Activated naive CD4-positive, alpha-beta T cell (primary cell): ENCODE data around the gene TGFB1I1.
"Not testable (repeated sequence)": the region's sequence is repeated elsewhere in the genome, so short reads cannot be mapped to it uniquely, and the experiment has no call there.

Source experiments
- DNase-seq, 4 experiments: peaks; one replicate each; lab custom pipeline; 2025; lab: John Stamatoyannopoulos, UW

Gene TGFB1I1

DNA sequence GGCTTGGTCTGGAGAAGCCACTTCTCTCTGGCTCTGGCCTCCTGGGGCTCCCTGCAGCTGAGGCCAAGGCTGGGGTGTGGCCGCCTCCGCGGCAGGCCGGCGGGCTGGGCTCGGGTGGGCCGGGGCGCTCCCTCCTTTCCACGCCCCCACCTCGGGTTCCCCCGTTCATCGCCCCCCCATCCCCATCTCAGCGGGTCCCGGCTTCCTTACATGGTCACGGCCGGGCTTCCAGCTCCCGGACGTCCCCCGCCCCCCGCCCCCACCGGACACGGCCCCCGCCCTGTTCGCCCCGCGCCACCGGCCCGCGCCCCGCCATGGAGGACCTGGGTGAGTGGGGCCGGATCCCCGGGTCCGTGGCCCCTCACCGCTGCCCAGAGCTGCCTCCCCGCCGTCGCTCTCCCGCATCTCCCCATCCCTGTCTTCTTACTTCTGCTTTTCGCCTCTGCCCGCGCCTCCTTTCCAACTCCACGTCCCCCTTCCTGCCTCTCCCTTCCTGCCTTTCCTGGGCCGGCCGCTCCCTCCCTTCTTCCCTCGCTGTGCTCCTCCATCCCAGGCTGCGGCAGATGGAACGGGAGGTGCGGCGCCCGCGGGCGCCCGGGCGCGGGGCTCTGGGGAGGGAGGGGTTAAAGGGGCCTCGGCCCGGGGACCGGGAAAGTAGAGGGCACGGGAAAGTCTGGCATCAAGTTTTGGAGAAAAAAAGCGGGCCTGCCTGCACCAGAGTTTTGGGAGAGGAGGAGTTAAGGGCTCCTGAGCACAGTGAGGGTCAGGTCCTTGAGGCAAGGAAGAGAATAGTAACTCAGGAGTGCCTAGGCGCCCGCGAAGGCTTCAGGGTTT, at the start of gene TGFB1I1:
Gene TGFB1I1 (plus strand): TSS at position 278 of the 834 bp plus-strand sequence. CDS start 37 bp downstream, at position 315.
- DNase-seq, result no peak

DNA sequence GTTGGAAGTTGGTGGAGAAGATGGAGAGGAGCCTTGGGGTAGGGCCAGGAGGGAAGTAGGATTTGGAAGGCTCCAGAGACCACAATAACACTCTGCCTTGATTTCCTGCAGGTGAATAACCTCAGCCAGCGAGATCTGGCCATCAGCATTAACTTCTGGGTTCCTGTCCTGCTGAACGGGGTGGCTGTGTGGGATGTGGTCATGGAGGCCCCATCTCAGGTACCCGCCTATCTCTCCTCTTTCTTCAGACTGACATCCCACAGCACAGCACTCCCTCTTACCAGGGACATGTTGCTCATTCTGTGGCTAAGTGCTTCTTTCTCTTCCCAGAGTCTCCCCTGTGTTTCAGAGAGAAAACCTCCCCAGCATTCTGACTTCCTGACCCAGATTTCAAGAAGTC, 48.7 kb upstream of the TGFB1I1 start:
- DNase-seq, result no peak

DNA sequence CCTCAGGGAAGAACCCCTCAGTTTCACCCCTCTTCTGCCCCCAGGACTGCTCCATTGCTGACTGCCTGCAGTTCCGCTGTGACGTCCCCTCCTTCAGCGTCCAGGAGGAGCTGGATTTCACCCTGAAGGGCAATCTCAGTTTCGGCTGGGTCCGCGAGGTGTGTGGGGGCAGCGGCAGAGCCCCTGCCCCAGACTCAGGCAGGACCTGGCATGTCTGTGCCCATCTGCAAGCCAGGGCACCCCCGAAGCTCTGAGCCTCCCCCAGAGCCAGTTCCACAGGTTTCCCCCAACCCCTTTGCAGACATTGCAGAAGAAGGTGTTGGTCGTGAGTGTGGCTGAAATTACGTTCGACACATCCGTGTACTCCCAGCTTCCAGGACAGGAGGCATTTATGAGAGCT, 48.2 kb upstream of the TGFB1I1 start:
- no peak for DNase-seq

DNA sequence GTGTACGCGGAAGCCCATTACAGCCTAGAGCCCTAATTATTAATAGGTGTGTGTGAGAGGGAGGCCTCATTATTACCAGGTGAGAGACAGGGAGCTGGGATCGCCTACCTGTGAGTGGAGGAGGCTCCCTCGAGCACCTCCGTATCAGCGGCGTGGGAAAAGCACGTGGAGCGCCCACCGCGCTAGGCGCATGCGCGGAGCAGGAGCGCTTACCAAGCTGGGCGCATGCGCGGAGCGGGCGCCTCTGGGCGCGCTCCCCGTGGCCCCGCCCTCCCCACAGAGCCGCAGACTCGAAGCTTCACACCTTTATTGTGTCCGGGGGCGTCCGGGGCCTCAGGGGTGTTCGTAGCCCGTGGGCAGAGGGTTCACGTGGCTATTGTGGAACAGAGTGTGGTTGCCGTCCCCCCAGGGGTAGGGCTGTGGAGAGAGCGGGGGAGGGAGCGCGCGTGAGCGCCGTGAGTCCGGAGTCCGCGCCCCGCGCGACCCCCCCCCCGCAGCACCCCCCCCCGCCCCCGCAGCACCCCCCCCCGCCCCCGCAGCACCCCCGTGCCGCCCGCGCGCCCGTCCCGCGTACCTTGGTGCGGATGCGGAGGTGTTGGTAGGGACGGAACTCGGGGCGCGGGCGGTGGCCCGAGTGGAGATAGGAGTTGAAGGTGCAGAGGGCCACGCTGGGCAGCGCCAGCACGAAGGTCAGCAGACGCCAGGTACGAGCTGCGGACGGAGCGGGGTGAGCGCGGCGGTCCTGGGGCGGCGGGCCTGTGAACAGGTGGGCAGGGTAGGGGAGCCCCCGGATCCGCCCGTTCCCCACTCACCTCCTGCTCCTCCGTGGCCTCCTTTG, 44.3 kb upstream of the TGFB1I1 start:
- DNase-seq, result peak; percentile 9 to 58 (median 22)

DNA sequence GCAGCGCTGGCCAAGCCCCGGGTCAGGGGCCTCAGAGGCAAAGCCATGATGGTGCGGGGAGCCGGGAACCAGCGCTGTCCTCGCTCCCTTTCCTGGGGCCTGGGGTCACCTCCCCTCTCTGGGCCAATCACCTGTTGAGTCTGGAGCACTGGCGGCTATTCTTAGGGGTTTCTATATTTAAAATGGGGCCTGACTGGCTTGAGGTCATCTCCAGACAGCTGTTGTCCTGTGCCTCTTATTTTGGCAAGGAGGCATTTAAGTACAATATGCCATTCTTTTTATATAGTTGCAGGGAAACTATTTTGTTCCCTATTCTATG, 43.7 kb upstream of the TGFB1I1 start, which contains the start of gene COX6A2:
Gene COX6A2 (minus strand): TSS at position 82 of the 319 bp plus-strand sequence. CDS start 35 bp downstream, at position 47.
- no peak for DNase-seq

DNA sequence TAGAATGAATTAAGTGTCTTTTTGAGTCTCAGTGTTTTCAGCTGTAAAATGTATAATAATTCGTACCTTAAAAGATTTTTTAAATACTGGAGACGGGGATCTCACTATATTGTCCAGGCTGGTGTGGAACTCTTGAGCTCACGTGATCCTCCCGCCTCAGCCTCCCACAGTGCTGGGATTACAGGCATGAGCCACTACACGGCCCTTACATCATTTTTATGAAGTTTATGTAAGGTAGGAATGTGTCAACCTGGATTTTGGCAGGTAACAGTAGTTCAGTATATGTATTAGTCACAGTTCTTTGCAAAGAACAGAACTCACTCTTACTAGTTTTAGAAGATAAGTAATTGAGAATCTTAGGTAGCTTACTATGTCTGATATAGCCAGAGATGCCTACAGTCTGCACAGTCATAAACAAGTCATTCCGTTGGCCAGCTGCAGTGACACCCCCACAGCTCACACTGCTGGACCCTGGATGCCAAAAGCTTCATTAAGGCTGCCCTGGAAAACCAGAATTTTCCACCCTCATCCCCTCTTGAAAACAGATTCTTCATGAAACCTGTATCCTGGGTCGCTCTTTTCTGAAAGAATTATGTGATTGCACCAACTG, 43.2 kb upstream of the TGFB1I1 start:
- no peak for DNase-seq

DNA sequence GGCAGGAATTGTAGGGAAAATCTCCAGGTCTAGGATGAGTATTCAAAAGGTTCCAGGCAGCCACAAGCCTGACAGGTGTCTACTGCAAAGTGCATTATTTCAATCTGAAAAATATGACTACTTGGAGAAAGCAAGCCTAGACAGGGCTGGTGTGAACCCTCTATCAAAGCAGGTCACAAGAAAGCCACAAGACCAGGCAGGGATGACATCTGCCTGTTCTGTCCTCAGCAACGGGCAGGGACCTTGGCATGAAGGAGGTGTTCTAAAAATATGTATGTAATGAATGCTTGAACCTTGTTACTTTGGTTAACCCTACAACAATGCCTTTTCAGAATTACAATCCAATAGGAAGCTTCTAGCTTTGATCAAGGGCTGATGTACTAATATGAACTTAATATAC, 42.6 kb upstream of the TGFB1I1 start:
- no peak for DNase-seq

DNA sequence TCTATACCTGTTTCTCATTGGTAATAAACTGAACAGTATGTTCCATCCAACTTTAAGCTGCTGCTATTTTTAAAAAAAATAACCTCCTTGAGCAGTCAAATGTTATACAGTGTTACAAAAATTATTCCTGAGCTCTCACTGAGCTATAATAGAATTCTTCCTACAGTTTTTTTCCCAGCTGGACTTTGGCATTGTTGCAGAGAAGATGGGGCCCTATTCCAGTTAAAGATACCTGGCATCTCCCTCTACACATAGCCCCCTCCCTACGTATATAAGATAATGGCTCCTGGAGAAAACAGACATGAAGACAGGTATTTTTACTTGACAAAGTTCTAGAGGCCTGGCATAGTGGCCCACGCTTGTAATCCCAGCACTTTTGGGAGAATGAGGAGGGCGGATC, 42.2 kb upstream of the TGFB1I1 start:
- no peak for DNase-seq

DNA sequence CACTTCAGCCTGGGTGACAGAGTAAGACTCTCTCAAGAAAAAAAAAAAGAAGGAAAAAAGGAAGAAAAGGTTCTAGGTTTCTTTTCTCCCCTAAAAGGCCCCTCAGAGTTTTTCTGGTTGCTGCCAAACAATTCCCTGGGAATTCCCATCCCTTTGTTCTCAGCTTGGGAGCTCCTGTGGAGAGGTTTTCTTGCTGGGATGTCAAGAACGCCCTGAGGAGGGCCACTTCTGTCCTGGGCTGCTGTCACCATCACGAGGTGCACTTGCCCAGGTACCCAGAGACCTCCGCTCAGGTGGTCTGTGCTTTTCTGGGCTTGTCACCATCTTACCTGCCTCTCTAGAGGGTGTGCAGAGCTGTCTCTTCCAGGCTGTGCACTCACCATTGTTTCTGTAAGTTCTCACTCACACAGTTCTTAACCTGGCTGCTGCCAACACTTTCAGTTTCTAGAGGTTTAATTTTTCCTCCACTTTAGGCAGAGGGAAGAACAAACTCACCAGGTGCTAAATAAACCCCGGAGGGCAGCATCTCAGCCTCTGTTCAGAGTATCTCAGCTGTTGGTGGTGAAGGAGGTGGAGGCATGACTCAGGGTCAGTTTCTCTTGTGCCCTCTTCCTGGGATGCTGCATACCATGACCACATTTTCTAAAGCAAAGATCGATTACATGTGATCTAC, 41.4 kb upstream of the TGFB1I1 start:
- DNase-seq, result no peak

DNA sequence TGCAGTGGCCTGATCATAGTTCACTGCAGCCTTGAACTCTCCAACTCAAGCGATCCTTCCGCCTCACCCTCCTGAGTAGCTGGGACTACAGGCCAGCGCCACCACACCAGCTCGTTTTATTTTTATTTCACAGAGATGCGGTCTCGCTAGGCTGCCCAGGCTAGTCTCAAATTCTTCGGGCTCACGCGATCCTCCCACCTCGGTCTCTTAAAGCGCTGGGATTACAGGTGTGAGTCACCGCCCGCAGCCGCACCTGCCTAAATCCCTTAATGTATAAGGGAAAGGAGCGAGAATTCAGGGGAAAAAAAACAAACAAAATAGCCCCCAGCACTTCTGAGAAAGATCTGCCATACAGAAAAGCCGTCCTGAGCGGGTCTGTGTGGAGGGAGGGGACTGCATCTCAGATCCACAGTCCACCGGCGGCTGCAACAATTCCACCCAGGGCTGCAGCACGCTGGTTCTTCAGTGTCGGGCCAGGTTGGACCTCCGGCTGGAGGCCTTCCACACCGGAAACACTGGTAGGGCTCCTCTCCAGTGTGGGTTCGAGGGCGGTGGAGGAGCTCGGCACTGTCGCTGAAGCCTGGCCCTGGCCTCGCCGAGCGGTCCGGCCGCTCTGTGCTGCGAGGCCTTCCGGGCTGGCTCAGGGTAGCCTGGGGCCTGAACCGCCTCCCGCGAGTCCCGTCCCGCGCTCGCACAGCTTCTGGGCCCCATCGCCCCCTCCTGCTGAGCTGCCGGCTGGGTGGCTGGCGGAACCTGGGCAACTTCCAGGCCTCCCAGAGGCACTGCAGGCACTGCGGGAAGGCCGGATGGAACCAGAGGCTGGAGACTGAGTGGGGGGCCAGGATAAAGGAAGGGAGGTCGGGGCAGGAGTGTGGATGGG, 36.4 kb upstream of the TGFB1I1 start:
- DNase-seq, result no peak

DNA sequence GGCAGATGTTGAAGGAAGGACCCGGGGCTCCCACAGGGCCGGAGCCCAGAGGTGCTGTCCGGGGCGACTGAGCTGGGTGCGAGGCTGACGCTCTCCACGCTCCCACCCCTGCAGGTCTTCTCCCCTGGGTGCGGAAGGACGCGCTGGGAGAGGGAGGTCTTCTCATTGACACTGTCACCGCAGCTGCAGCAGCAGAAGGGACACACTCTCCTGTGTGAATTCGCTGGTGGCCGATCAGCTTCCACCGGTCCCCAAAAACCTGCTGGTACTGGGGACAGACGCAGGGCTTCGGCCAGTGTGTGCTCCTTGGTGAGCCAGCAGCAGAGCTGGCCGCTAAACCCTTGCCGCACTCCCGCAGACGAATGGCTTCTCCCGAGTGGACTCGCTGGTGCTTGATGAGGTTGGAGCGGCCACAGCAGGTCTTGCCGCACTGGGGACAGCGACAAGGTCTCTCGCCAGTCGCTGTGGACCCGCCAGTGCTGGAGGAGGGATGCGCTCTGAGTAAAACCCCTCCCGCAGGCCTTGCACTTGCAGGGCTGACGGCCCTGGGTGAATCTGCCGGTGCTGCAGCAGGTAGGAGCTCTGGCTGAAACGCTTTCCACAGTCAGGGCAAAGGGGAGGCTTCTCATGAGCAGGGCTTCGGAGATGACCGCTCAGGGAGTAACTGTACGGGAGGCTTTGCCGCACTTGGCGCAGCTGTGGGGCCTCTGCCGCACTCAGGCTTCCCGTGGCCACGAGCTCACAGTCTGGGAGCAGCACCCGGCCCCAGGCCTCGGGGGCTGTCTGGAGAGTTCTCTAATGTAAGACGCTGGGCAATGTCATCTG, 35.5 kb upstream of the TGFB1I1 start:
- no peak for DNase-seq

DNA sequence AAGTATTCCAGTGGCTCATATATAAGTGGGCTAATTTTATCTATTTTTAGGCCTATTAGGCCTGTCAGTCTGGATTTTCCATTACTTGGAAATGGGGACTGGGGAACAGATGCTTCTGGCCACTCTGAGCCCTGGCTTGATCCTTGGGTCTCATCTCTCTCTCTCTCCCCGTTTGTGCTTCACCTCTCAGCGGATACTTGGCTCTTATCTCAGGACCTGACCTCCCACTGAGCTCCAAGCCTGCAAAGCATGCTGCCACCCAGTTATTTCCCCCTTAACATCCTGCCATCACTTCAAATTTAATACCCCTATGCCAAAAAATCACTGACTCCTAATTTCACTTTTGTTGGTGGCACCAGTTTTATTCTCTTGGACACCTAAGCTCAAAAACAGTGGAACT, 33.5 kb upstream of the TGFB1I1 start:
- no peak for DNase-seq

DNA sequence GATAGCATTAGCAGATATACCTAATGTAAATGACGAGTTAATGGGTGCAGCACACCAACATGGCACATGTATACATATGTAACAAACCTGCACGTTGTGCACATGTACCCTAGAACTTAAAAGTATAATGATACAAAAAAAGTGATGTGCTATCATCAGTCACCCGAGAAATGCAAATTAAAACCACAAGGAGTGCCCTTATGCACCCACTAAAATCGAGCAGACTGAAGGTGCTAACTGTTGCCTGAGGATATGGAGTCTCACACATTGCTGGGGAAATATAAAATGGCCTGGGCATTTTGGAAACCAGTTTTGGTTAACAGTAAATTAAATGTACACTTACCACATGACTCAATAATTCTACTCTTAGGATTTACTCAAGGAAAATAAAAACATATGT, 32.9 kb upstream of the TGFB1I1 start:
- DNase-seq, result not testable (repeated sequence)

DNA sequence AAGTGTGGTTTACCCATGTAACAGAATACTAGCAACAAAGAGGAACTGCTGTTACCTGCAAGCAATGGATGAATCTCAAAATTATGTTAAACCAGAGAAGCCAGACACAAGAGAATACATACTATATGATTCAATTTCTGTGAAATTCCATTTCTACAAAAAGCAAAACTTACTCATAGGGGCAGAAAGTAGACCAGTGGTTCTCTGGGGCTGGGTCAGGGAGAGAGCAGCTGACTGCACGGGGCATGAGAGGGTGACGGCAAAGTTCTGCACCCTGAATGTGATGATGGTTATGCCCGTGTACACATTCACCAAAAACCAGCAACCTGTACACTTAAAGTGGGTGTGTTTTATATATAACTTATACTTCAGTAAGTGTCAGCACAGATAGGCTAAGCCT, 32.4 kb upstream of the TGFB1I1 start:
- no peak for DNase-seq

DNA sequence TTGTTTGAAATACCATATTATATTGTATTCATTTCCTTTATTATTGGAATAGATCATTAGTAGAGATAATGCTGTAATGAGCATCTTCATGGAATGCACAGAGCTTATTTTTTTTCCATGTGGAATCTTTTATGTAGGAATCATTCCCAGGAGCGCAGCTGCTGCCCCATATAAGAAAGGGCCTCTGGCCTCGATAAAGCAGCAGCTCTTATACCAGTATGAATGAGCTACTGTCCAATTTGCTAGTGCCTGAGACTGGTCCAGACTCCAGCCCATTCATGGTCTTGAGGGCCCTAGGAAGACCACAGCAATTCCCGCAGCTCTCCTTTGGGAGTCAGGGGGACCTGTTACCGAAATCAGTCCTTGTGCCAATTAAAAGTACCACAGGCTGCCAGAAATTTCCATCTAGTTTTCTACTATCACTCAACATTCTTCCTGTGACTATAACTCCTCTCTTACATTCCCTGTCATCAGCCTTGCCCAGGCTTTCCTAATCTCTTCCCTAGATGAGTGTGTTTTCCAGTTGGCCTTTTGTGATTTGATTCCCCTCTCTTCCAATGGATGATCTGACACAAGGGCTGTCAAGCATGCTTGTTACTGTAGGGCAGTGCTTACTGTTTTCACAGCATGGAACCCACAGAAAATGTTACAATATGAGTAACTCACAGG, 31.3 kb upstream of the TGFB1I1 start:
- DNase-seq, result no peak

DNA sequence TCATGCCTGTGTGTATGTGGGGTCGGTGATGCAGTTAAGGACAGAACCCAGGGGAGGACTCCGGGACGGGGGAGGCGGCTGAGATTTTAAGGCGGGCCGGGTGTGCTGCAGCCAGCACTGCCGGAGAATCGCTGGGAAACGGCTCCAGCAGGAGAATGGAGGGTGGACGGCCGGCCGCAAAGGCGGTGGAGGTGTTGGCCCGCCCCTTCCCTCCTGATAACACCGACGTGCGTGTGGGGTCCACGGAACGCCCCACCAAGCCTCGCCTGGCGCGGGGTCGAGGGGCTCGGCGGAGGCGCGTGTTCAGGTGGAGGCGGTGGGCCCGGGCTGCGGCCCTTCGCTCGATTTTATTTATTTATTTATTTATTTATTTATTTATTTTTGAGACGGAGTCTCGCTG, 30.0 kb upstream of the TGFB1I1 start:
- no peak for DNase-seq

DNA sequence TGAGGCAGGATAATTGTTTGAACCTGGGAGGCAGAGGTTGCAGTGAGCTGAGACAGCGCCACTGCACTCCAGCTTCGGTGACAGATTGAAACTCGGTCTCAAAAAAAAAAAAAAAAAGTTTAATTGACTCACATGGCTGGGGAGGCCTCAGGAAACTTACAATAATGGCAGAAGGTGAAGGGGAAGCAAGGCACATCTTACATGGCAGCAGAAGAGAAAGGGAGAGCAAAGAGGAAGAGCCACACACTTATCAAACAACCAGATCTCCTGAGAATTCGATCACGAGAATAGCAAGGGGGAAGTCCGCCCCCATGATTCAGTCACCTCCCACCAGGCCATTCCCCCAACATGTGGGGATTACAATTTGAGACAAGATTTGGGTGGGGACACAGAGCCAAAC, 26.0 kb upstream of the TGFB1I1 start:
- not testable (repeated sequence) for DNase-seq

DNA sequence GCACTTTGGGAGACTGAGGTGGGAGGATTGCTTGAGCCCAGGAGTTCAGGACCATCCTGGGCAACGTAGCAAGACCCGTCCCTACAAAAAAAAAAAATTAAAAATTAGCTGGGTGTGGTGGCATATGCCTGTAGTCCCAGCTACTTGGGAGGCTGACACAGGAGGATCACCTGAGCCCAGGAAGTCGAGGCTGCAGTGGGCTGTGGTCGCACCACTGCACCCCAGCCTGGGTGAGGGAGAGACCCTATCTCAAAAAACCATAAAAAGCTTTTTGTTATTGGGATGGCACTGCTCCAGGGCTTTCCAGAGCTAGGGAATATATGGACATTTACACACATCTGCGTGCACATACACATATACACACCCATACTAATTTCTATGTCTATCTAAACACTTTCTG, 20.8 kb upstream of the TGFB1I1 start:
- no peak for DNase-seq

DNA sequence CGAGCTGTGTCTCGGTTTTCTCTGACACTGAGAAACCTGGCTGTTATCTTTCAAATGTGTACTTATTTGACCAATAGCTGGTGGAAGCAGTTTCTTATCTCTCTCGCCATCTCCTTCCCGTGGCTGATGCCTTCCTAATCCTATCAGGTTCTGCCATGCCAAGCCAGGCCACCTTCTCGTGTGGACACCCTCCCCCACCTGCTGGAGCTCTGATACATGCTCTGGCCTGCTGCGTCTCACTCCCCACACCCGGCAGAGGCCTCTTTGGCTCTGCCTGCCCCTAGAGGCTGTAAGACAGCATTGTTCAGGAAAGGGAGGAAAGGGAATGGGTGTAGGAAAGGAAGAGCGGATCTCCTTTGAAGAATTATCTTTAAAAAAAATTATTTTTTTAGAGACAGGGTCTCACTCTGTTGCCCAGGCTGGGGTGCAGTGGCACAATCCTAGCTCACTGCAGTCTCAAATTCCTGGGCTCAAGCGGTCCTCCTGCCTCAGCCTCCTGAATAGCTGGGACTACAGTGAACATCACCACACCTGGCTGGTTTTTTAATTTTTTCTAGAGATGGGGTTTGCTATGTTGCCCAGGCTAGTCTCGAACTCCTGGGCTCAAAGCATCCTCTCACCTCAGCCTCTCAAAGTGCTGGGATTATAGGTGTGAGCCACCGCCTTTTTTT, 20.1 kb upstream of the TGFB1I1 start:
- no peak for DNase-seq
